ENCODE results near the gene SLC43A2. TPM values are rescaled to one million over a fixed set of nuclear protein-coding genes. Genes with fewer than 3 reads are reported as not detected.
A peak's percentile ranks its signal among the peaks of the same experiment; 100 is the strongest.

Gene SLC43A2
- total RNA-seq, 3 donors from 2014 or later (not counting 1 experiment from before 2014, with no cell fraction given) = 24.5 to 36.0 (median 30.3) TPM

DNA sequence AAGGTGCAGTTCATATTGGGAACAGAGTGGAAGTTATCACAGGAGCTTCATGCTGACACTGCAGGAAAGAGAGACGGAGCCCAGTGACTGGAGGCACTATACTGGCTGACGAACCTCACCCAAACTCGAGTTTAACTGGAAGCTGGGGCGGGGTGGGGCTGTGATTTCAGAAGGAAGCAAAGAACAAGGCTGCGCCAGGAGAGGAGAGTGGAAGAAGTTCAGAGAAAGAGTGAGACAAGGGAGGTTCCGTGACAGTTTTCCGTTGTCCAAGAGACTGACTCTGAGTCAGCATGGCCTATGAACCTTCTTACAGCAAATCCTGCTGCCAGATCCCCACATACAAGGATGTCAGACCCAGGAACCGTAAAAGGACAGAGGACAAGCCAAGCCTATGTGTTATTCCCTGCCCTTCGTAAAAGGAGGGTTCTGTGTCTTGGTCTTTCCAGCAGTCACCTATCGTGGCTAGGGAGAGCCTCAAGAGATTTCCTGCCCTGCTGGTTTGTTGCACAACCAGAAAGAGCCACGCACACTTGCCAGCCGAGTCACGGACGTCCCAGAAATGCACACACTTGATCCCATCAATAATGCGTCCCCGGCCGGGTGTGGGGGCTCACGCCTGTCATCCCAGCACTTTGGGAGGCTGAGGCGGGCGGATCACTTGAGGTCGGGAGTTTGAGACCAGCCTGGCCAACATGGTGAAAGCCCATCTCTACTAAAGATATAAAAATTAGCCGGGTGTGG lies 71.1 kb downstream of the SLC43A2 start:
- no peaks in the 10 kb centered on the region for H3K36me3 Mint-ChIP-seq
- peaks cover 6% of the 10 kb centered on the region for H3K36me3 ChIP-seq (ENCODE audit: control insufficient read depth, insufficient read depth, low read length)
- no peak overlapping the region for H3K4me3 Mint-ChIP-seq
- H3K9me3 Mint-ChIP-seq = no peaks in the 10 kb centered on the region
- no peak overlapping the region for H3K27ac ChIP-seq (ENCODE audit: low read length)
- intact Hi-C loops (cut with micrococcal nuclease) = no loop called here
- no peak overlapping the region for H3K27ac Mint-ChIP-seq
- TF ChIP-seq, protein P1, sequence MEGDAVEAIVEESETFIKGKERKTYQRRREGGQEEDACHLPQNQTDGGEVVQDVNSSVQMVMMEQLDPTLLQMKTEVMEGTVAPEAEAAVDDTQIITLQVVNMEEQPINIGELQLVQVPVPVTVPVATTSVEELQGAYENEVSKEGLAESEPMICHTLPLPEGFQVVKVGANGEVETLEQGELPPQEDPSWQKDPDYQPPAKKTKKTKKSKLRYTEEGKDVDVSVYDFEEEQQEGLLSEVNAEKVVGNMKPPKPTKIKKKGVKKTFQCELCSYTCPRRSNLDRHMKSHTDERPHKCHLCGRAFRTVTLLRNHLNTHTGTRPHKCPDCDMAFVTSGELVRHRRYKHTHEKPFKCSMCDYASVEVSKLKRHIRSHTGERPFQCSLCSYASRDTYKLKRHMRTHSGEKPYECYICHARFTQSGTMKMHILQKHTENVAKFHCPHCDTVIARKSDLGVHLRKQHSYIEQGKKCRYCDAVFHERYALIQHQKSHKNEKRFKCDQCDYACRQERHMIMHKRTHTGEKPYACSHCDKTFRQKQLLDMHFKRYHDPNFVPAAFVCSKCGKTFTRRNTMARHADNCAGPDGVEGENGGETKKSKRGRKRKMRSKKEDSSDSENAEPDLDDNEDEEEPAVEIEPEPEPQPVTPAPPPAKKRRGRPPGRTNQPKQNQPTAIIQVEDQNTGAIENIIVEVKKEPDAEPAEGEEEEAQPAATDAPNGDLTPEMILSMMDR (IDR thresholded peaks at IDR 0.05) = no peak
- peaks cover 38 to 41% of the 10 kb centered on the region in 2 donors for H3K4me1 Mint-ChIP-seq
- WGBS (ENCODE audit: insufficient coverage) = 93% methylated on average over 22 of the region's 22 CpGs
- DNase-seq (no peak), ATAC-seq (no peak)
- H3K4me3 ChIP-seq (ENCODE audit: low read length) = no peak overlapping the region
- peaks cover 29% of the 10 kb centered on the region for H3K4me1 ChIP-seq (ENCODE audit: control insufficient read depth, insufficient read depth, low read length)
- H3K27me3 ChIP-seq (ENCODE audit: control insufficient read depth, insufficient read depth, low read length) = no peaks in the 10 kb centered on the region
- no peaks in the 10 kb centered on the region for H3K9me3 ChIP-seq (ENCODE audit: control insufficient read depth, insufficient read depth, low read length)
- H3K27me3 Mint-ChIP-seq (ENCODE audit: low read depth in 2 of 2) = no peaks in the 10 kb centered on the region

DNA sequence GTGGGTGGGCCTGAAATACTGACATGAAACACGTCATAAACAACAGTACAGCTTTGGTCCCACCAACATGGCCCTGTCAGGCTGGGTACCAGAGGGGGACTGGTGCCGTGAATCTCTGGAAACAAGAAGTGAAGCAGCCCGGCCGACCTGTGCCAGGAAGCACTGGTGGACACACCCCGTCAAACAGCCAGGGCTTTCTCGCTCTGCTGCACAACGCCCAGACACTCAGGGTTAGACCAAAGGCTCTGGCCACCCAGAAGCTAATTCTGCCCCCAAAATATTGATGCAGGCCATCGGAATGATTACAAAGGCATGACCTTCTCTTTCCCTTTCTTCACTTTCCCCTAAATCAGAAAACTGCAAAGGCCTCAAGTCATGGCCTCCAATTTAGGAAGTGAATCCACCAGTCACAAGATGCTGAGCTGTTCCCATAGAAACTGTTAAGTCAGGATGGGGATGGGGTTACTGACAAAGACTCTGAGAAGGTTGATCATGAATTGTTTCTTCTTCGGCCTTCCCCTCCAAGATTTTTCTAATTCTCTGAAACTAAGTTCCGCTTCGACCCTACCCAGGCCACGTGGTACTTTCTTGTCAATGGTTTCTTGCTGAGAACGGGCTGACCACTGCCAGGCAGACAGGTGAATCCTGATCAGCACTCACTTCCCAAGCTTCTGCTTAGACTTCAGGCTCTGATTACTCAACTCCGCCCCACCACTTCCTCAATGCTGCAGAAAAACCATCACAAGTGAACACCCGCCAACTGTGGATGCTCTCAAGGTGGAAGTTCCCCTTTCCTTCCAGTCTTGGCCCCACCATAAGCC lies 72.8 kb downstream of the SLC43A2 start:
- TF ChIP-seq, protein P1 (IDR thresholded peaks at IDR 0.05) = no peak
- H3K27ac Mint-ChIP-seq = no peak overlapping the region
- peaks cover 3% of the 10 kb centered on the region for H3K36me3 Mint-ChIP-seq
- H3K9me3 Mint-ChIP-seq = no peaks in the 10 kb centered on the region
- DNase-seq = no peak
- intact Hi-C loops (cut with micrococcal nuclease) = no loop called here
- Histone ChIP-seq H3K9me3 (ENCODE audit: control insufficient read depth, insufficient read depth, low read length) (no peaks in the 10 kb centered on the region), H3K4me3 (ENCODE audit: low read length) (no peak overlapping the region), H3K27ac (ENCODE audit: low read length) (peak overlapping the region; percentile 9), H3K4me1 (ENCODE audit: control insufficient read depth, insufficient read depth, low read length) (peaks cover 20% of the 10 kb centered on the region), H3K27me3 (ENCODE audit: control insufficient read depth, insufficient read depth, low read length) (no peaks in the 10 kb centered on the region), H3K36me3 (ENCODE audit: control insufficient read depth, insufficient read depth, low read length) (peaks cover 21% of the 10 kb centered on the region)
- H3K27me3 Mint-ChIP-seq (ENCODE audit: low read depth in 2 of 2) = no peaks in the 10 kb centered on the region
- WGBS (ENCODE audit: insufficient coverage) = 62% methylated on average over 15 of the region's 15 CpGs
- peaks cover 30 to 32% of the 10 kb centered on the region in 2 donors for H3K4me1 Mint-ChIP-seq
- H3K4me3 Mint-ChIP-seq = no peak overlapping the region
- ATAC-seq = peak in 2 of 3 donors; percentile 28 to 60

GRCh38 chr17:1554751-1555540 lies 73.7 kb downstream of the SLC43A2 start:
- Histone ChIP-seq H3K36me3 (ENCODE audit: control insufficient read depth, insufficient read depth, low read length) (peaks cover 30% of the 10 kb centered on the region), H3K4me3 (ENCODE audit: low read length) (no peak overlapping the region), H3K9me3 (ENCODE audit: control insufficient read depth, insufficient read depth, low read length) (no peaks in the 10 kb centered on the region), H3K27ac (ENCODE audit: low read length) (no peak overlapping the region), H3K4me1 (ENCODE audit: control insufficient read depth, insufficient read depth, low read length) (peaks cover 19% of the 10 kb centered on the region), H3K27me3 (ENCODE audit: control insufficient read depth, insufficient read depth, low read length) (no peaks in the 10 kb centered on the region)
- Mint-ChIP-seq H3K4me1 (peaks cover 23 to 26% of the 10 kb centered on the region in 2 donors), H3K9me3 (no peaks in the 10 kb centered on the region), H3K36me3 (peaks cover 8% of the 10 kb centered on the region), H3K27me3 (ENCODE audit: low read depth in 2 of 2) (no peaks in the 10 kb centered on the region), H3K27ac (no peak overlapping the region), H3K4me3 (no peak overlapping the region)
- TF ChIP-seq, protein P1 (IDR thresholded peaks at IDR 0.05) = no peak
- ATAC-seq (no peak), DNase-seq (no peak)
- WGBS (ENCODE audit: insufficient coverage) = 93% methylated on average over 8 of the region's 9 CpGs
- intact Hi-C loops (cut with micrococcal nuclease) = no loop called here
